GM18519 (cell line): Measurements from ENCODE around the gene NDUFA3.

Experiments used
- ATAC-seq: cut with Tn5 transposase; IDR thresholded peaks from one replicate; pipeline ENCODE4 v1.9.1; 2021; ENCODE audit warnings: mild to moderate bottlenecking, moderate library complexity; ENCODE audit not compliant: unreplicated experiment, low FRiP score

Gene NDUFA3

DNA sequence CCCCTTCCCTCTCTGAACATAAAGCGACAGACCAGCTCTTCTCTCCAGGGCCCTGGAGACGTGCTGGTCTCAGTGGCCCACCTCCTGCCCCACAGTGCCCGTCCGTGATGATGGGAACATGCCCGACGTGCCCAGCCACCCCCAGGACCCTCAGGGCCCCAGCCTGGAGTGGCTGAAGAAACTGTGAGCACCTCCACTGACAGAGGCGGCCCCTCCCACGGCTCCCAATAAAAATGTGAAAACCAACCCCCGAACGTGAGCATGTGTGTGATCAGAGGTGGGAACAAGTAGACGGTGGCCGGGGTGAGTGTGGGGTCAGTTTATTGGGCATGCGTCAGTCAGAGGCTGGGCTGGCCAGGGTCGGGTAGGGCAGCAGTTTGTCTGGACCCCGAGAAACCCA lies 4.1 kb downstream of the NDUFA3 start:
- no peak for ATAC-seq

GRCh38 chr19:54107876-54108490 lies 5.3 kb downstream of the NDUFA3 start:
- no peak for ATAC-seq

GRCh38 chr19:54108496-54108895 lies 5.8 kb downstream of the NDUFA3 start:
- ATAC-seq, result no peak

DNA sequence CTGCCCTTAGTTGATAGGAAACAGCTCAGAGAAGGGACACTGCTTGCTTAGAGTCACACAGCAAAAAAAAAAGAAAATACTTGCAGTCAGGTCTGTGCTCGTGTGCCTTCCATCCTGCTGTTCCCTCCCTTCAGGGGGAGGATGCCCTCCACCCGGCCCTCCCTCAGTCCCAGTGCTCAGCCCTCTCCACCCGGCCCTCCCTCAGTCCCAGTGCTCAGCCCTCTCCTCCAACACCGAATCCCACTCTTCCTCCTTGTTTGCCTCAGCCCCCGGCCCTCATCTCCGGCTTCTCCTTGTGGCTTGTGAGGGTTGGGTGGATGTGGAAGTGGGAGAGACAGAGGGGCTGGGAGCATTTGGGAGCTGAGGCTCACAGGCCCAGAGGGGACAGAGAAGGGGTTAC lies 7.0 kb downstream of the NDUFA3 start:
- no peak for ATAC-seq

DNA sequence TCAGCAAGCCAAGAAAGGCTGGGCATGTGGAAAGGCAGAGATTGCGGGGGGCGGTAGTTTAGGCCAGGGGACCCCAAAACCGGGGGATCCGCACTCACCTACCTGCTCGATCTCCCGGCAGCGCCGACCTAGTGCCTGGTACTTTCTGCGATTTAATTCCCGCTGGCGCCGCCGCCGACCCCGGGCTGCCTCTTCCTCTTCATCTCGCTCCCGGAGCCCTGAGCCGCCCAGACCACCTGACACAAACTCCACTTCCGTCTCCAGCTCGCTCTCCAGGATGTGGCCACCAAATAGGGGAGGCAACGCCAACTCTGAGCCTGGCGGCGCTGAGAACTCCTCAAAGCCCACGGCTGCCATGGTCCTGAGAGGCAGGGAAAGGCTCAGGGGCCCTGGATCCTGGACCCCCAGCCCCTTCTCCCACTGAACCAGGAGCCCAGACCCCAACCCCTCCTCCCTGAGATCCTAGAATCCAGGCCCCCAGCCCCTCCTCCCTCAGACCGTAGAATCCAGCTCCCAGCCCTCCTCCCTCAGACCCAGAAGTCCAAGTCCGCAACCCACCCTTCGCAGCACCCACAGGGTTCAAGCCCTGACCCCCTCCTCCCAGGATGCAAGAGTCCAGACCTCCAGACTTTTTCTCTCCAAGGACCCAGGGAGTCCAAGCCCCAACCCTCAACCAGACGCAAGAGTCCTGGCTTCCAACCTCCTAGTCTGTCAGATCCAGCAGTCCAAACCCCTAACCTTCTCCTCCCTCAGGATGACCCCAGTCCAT lies 11.9 kb downstream of the NDUFA3 start:
- ATAC-seq, result no peak

GRCh38 chr19:54115109-54116063 lies 12.7 kb downstream of the NDUFA3 start, which contains the start of the genes PRPF31 and TFPT:
Gene PRPF31, plus strand, starts transcription at chr19:54115754. Its CDS starts 2,525 bp downstream, at chr19:54118279.
Gene TFPT, minus strand, starts transcription at chr19:54115657. Its CDS starts 388 bp downstream, at chr19:54115269.
- ATAC-seq, result peak; percentile 52

- no peak for ATAC-seq
These were observed 18.6 kb downstream of the NDUFA3 start for GRCh38 chr19:54121259-54121658.

GRCh38 chr19:54123682-54124081 lies 21.0 kb downstream of the NDUFA3 start:
- no peak for ATAC-seq

- no peak for ATAC-seq
These were observed 21.7 kb downstream of the NDUFA3 start for GRCh38 chr19:54124393-54124792.

DNA sequence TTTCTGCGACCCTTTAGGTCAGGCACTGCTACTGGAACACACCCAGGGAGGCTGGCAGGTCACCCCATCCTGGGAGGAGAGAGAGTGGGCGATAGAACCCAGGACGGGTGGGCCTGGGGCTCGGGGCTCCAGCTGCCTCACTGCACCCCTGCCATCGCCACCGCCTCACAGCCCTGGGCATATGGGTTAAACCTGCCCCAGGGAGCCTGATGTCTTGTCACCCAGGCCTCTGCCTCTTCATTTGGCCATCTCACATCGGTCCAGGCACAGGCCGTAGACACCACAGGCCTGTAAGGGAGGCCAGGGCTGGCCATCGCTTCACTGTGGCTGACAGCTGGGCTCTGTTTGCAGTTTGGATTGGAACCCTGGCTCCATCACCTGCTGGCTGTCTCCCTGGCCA lies 23.1 kb downstream of the NDUFA3 start:
- ATAC-seq, result no peak

DNA sequence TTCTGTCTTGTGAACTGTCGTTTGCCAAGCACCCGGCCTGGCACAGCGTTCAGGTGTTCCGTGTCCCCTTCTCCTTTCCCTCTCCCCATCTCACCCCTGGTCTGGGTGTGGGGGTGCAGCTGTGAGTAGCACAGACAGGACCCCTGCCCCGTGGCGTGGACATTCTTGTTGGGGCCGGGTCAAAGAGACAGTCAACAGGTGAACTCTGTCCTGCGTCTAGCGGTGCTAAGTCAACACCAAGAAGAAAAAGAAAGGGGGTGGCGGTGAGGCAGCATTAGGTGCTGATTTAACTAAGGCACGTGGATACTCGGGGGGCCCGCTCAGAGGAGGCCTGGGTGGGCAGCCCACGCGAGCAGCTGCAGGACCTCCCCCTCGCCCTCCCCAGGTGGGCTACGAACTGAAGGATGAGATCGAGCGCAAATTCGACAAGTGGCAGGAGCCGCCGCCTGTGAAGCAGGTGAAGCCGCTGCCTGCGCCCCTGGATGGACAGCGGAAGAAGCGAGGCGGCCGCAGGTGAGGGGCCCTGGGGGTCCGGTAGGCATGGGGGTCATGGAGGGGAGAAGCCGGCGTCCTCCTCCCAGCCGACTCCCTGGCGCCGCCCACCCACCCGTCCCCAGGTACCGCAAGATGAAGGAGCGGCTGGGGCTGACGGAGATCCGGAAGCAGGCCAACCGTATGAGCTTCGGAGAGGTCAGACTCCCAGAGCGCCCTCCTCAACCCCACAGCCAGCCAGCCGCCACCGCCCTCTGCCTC lies 25.2 kb downstream of the NDUFA3 start:
- no peak for ATAC-seq

- no peak for ATAC-seq
These were observed 25.7 kb downstream of the NDUFA3 start for GRCh38 chr19:54128441-54128725.

GRCh38 chr19:54128796-54129616 lies 26.4 kb downstream of the NDUFA3 start:
- no peak for ATAC-seq

DNA sequence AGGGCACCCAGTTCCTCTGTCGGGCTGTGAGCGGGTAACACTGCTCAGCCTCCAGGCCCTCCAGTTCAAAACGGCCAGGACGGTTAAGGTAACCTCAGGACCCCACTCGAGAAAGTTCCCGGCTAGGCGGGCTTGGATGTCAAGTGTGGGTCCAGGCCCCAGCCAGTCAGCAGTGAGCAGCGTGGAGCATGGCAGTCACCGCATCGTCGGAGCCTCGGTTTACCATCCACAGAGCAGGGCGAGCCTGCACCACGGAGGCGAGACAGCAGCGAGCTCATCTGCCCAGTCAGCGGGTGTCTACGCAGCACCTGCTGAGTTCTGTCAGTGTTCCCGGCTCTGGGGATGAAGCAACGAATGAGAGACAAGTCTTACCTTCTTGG lies 27.0 kb downstream of the NDUFA3 start:
- ATAC-seq, result no peak

GRCh38 chr19:54133312-54133956 lies 30.8 kb downstream of the NDUFA3 start:
- no peak for ATAC-seq

DNA sequence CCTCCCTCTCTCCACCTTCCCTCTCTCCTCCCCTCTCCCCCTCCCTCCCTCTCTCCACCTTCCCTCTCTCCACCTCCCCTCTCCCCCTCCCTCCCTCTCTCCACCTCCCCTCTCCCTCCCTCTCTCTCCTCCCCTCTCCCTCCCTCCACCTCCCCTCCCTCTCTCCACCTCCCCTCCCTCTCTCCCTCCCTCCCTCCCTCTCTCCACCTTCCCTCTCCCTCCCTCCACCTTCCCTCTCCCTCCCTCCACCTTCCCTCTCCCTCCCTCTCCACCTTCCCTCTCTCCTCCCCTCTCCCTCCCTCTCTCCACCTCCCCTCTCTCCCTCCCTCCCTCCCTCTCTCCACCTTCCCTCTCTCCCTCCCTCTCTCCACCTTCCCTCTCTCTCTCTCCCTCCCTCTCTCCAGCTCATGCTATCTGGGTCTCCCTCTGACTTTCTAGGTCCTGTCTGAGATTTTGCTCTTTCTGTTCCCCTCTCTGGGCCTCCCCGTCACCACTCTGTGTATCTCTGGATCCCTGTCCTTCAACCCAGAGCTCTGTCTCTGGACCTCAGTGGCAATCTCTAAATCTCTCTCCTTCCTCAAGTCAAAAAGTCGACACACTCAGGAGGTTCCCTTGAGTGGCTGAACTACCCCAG lies 31.4 kb downstream of the NDUFA3 start:
- no peak for ATAC-seq

- ATAC-seq, result no peak
These were observed 33.6 kb downstream of the NDUFA3 start for GRCh38 chr19:54136086-54136863.
